Measurements from ENCODE around the gene DGKQ. TPM values are rescaled to one million over a fixed set of nuclear protein-coding genes. Genes with fewer than 3 reads are reported as not detected.
"Not testable (repeated sequence)": the region's sequence is repeated elsewhere in the genome, so short reads cannot be mapped to it uniquely, and the experiment has no call there.

Gene DGKQ
- total and polyA plus RNA-seq, 2 experiments from 2014 or later = 15.1 to 17.1 TPM

- Histone ChIP-seq H3K4me3 (no peak overlapping the region), H3K9me3 (ENCODE audit: low read depth) (no peaks in the 10 kb centered on the region), H3K27me3 (no peaks in the 10 kb centered on the region), H3K36me3 (no peaks in the 10 kb centered on the region), H3K27ac (no peak overlapping the region), H3K4me1 (ENCODE audit: low read depth) (peaks cover 13% of the 10 kb centered on the region)
- TF ChIP-seq CTCF (IDR thresholded peaks at IDR 0.05; ENCODE audit: low read depth, low read length) = no peak
- DNase-seq (ENCODE audit: low read depth in 1 of 2, low spot score in 1 of 2) = no peak
These were observed 48.2 kb downstream of the DGKQ start for GRCh38 chr4:925171-925570.

GRCh38 chr4:924107-925096 lies 49.0 kb downstream of the DGKQ start:
- no peak overlapping the region for H3K4me3 ChIP-seq
- peaks cover 5% of the 10 kb centered on the region for H3K4me1 ChIP-seq (ENCODE audit: low read depth)
- no peaks in the 10 kb centered on the region for H3K36me3 ChIP-seq
- peak overlapping the region; percentile 36 for H3K27ac ChIP-seq
- no peaks in the 10 kb centered on the region for H3K9me3 ChIP-seq (ENCODE audit: low read depth)
- H3K27me3 ChIP-seq = no peaks in the 10 kb centered on the region
- peak in 1 of 2 donors; percentile 35 for DNase-seq (ENCODE audit: low read depth in 1 of 2, low spot score in 1 of 2)
- TF ChIP-seq CTCF (IDR thresholded peaks at IDR 0.05; ENCODE audit: low read depth, low read length) = no peak

GRCh38 chr4:921830-922331 lies 51.5 kb downstream of the DGKQ start:
- no peak for TF ChIP-seq CTCF (IDR thresholded peaks at IDR 0.05; ENCODE audit: low read depth, low read length)
- Histone ChIP-seq H3K4me3 (no peak overlapping the region), H3K36me3 (no peaks in the 10 kb centered on the region), H3K9me3 (ENCODE audit: low read depth) (no peaks in the 10 kb centered on the region), H3K27me3 (no peaks in the 10 kb centered on the region), H3K4me1 (ENCODE audit: low read depth) (peaks cover 5% of the 10 kb centered on the region), H3K27ac (no peak overlapping the region)
- DNase-seq (ENCODE audit: low read depth in 1 of 2, low spot score in 1 of 2) = no peak

GRCh38 chr4:919004-919680 lies 54.2 kb downstream of the DGKQ start:
- DNase-seq (ENCODE audit: low read depth in 1 of 2, low spot score in 1 of 2); H3K27me3 ChIP-seq; H3K4me1 ChIP-seq (ENCODE audit: low read depth): not testable (repeated sequence)

GRCh38 chr4:918591-918990 lies 54.8 kb downstream of the DGKQ start:
- not testable (repeated sequence) for H3K27ac ChIP-seq; H3K9me3 ChIP-seq (ENCODE audit: low read depth); H3K27me3 ChIP-seq; H3K36me3 ChIP-seq; H3K4me3 ChIP-seq; H3K4me1 ChIP-seq (ENCODE audit: low read depth); DNase-seq (ENCODE audit: low read depth in 1 of 2, low spot score in 1 of 2)

More at GRCh38 chr4:919004-919680, 54.2 kb downstream of the DGKQ start:
- not testable (repeated sequence) for H3K36me3 ChIP-seq; H3K27ac ChIP-seq; H3K4me3 ChIP-seq; H3K9me3 ChIP-seq (ENCODE audit: low read depth)

GRCh38 chr4:917992-918391 lies 55.4 kb downstream of the DGKQ start:
- no peak for TF ChIP-seq CTCF (IDR thresholded peaks at IDR 0.05; ENCODE audit: low read depth, low read length)
- Histone ChIP-seq H3K4me1 (ENCODE audit: low read depth) (no peaks in the 10 kb centered on the region), H3K27me3 (no peaks in the 10 kb centered on the region)

More at GRCh38 chr4:917992-918391, 55.4 kb downstream of the DGKQ start:
- no peak for DNase-seq (ENCODE audit: low read depth in 1 of 2, low spot score in 1 of 2)
- Histone ChIP-seq H3K9me3 (ENCODE audit: low read depth) (no peaks in the 10 kb centered on the region), H3K27ac (no peak overlapping the region), H3K36me3 (no peaks in the 10 kb centered on the region), H3K4me3 (no peak overlapping the region)

Data from cardiac muscle cell (in vitro differentiated cells and primary cell).